ENCODE data around the gene ASB7.

DNA sequence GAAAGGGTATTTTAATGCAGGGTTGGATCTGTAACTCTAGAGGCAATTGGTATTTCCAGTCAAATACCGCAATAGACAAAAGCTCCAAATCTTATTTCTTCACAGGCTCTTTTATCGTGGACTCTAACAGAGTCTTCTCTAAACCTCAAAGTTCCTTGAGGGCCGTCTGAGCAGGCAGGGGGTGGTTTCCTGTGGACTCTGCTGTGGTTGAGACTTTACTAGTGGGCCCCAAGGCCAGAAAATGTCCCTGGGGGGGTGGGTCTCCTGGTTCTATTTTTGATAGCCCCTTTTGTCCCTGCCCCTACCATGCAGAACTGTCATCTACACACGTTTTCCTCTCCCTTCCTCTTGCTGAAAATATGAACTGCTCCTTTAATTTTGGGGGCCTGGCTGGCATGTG lies 80.1 kb downstream of the ASB7 start:
- TF ChIP-seq, protein P1, sequence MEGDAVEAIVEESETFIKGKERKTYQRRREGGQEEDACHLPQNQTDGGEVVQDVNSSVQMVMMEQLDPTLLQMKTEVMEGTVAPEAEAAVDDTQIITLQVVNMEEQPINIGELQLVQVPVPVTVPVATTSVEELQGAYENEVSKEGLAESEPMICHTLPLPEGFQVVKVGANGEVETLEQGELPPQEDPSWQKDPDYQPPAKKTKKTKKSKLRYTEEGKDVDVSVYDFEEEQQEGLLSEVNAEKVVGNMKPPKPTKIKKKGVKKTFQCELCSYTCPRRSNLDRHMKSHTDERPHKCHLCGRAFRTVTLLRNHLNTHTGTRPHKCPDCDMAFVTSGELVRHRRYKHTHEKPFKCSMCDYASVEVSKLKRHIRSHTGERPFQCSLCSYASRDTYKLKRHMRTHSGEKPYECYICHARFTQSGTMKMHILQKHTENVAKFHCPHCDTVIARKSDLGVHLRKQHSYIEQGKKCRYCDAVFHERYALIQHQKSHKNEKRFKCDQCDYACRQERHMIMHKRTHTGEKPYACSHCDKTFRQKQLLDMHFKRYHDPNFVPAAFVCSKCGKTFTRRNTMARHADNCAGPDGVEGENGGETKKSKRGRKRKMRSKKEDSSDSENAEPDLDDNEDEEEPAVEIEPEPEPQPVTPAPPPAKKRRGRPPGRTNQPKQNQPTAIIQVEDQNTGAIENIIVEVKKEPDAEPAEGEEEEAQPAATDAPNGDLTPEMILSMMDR (IDR thresholded peaks at IDR 0.05): no peak
- no peak for TF ChIP-seq POLR2A (IDR thresholded peaks at IDR 0.05)

All from lower leg skin (tissue), 3 donors.